Thyroid gland (tissue), 4 donors: ENCODE measurements around the gene CA4.
"Not testable (repeated sequence)": the region's sequence is repeated elsewhere in the genome, so short reads cannot be mapped to it uniquely, and the experiment has no call there.

Experiments
- CTCF ChIP-seq, 6 experiments: fragments of 200-600 bp in 3 of 6; fragments of 450-650 bp in 3 of 6; sonication (generic) in 3 of 6; IDR thresholded peaks; one replicate each; pipeline ENCODE4 v1.5.1; 2016 to 2019; ENCODE audit warnings: antibody characterized with exemption in 6 of 6, mild to moderate bottlenecking in 2 of 6, inconsistent platforms in 1 of 6, moderate library complexity in 1 of 6
- POLR2A ChIP-seq, 2 donors: fragments of 450-650 bp; IDR thresholded peaks; one replicate each; pipeline ENCODE4 v1.6.1; 2017; ENCODE audit warnings: antibody characterized with exemption in 2 of 2, mild to moderate bottlenecking in 2 of 2, moderate library complexity in 1 of 2

- TF ChIP-seq CTCF, POLR2A (IDR thresholded peaks at IDR 0.05): not testable (repeated sequence)
These were observed 34.4 kb upstream of the CA4 start for GRCh38 chr17:60115364-60115763.
